Chondrocyte (in vitro differentiated cells): ENCODE data around the gene FCF1. TPM values are rescaled to one million over a fixed set of nuclear protein-coding genes. Genes with fewer than 3 reads are reported as not detected.

Source experiments
- DNase-seq: peaks from one replicate; pipeline ENCODE4 v3.0.0; 2021; ENCODE audit warnings: mixed read lengths, low spot score
- H3K27ac Mint-ChIP-seq: one replicate; pipeline ENCODE4 v1.8.0; 2021; ENCODE audit warnings: mild to moderate bottlenecking, moderate library complexity, mixed read lengths; ENCODE audit not compliant: unreplicated experiment
- H3K27me3 Mint-ChIP-seq: 2 replicates; pipeline ENCODE4 v1.8.0; 2021; ENCODE audit warnings: low read depth, mixed read lengths
- H3K36me3 Mint-ChIP-seq: 2 replicates; pipeline ENCODE4 v1.8.0; 2021; ENCODE audit warnings: low read depth, mixed read lengths
- H3K4me1 Mint-ChIP-seq: 2 replicates; pipeline ENCODE4 v1.8.0; 2021; ENCODE audit warnings: low read depth, mild to moderate bottlenecking, mixed read lengths
- H3K4me3 Mint-ChIP-seq: one replicate; pipeline ENCODE4 v1.8.0; 2021; ENCODE audit warnings: mild to moderate bottlenecking, moderate library complexity, mixed read lengths; ENCODE audit not compliant: unreplicated experiment
- H3K9me3 Mint-ChIP-seq: 2 replicates; pipeline ENCODE4 v1.8.0; 2021; ENCODE audit warnings: low read depth, mixed read lengths
- CTCF ChIP-seq: fragments of 200-600 bp; sonication (generic); IDR thresholded peaks from 2 replicates; pipeline ENCODE4 v1.5.0; 2021; ENCODE audit warnings: antibody characterized with exemption, mild to moderate bottlenecking, moderate library complexity
- total RNA-seq: library from RNA; stranded (reverse); gene quantifications from 3 replicates; pipeline ENCODE4 v1.2.1, GENCODE V29; 2021

The FCF1 gene
- total RNA-seq, 1 donor from 2014 or later = 51.7 TPM

DNA sequence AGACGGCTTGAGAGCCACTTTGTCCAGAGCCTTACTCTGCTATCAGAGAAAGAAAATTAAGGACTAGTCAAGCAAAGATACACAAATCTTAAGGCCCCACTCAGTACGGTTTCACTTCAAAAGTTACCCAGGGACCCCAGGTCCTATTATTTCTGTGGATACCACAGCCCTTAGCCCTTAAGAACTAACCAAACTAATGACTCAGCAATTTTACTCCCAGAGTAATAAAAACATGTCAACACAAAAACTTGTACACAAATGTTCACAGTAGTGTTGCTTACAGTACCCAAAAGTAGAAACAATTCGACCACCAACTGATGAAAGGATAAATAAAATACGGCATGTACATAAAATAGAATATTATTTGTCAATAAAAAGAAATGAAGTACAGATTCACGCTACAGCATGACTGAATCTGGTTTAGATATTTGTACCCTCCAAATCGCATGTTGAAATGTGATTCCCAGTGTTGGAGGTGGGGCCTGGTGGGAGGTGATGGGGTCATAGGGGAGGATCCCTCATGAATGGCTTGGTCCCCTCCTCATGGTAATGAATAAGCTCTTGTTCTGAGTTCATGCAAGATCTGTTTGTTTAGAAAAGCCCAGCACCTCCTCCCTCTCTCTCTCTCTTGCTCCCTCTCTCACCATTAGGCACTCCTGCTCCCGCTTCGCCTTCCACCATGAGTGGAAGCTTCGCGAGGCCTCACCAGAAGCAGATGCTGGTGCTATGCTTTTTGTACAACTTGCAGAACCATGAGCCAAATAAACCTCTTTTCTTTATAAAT, 30.6 kb upstream of the FCF1 start:
- no peak for TF ChIP-seq CTCF
- Mint-ChIP-seq H3K9me3 (no peaks in the 10 kb centered on the region), H3K27ac (peak overlapping the region; percentile 8), H3K4me1 (no peaks in the 10 kb centered on the region), H3K36me3 (peaks cover 25% of the 10 kb centered on the region), H3K27me3 (no peaks in the 10 kb centered on the region), H3K4me3 (no peak overlapping the region)
- no peak for DNase-seq

DNA sequence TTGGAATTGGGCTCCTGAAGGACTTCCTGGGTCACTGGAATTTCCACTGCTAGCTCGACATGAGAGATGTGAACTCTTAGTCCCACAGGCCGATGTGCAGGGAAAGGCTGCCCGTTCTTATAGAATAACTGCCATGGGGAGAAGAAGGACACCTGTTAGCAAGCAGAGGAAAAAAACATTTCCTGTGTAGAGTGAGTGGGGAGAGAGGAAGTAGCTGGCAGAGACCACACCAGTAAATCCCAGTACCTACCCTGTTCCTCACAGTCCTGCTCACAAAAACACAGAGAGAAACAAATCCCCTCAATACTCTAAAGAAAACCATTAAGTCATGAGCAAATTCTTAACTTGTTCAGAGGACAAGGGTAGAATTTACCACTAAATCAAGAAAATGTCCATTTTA, 29.5 kb upstream of the FCF1 start:
- no peaks in the 10 kb centered on the region for H3K9me3 Mint-ChIP-seq
- no peaks in the 10 kb centered on the region for H3K27me3 Mint-ChIP-seq
- no peaks in the 10 kb centered on the region for H3K4me1 Mint-ChIP-seq
- TF ChIP-seq CTCF = no peak
- no peak overlapping the region for H3K4me3 Mint-ChIP-seq
- DNase-seq = no peak
- H3K36me3 Mint-ChIP-seq = peaks cover 26% of the 10 kb centered on the region
- no peak overlapping the region for H3K27ac Mint-ChIP-seq

- Mint-ChIP-seq H3K36me3 (peaks cover 29% of the 10 kb centered on the region), H3K27me3 (no peaks in the 10 kb centered on the region), H3K27ac (no peak overlapping the region), H3K4me1 (no peaks in the 10 kb centered on the region), H3K4me3 (no peak overlapping the region), H3K9me3 (no peaks in the 10 kb centered on the region)
- no peak for DNase-seq
- TF ChIP-seq CTCF = no peak
Measured at GRCh38 chr14:74684434-74684833, 28.5 kb upstream of the FCF1 start.

GRCh38 chr14:74685056-74685455, 27.9 kb upstream of the FCF1 start:
- H3K4me1 Mint-ChIP-seq = no peaks in the 10 kb centered on the region
- no peak overlapping the region for H3K4me3 Mint-ChIP-seq
- TF ChIP-seq CTCF = no peak
- no peak overlapping the region for H3K27ac Mint-ChIP-seq
- H3K9me3 Mint-ChIP-seq = no peaks in the 10 kb centered on the region
- peaks cover 29% of the 10 kb centered on the region for H3K36me3 Mint-ChIP-seq
- no peaks in the 10 kb centered on the region for H3K27me3 Mint-ChIP-seq
- DNase-seq = no peak

DNA sequence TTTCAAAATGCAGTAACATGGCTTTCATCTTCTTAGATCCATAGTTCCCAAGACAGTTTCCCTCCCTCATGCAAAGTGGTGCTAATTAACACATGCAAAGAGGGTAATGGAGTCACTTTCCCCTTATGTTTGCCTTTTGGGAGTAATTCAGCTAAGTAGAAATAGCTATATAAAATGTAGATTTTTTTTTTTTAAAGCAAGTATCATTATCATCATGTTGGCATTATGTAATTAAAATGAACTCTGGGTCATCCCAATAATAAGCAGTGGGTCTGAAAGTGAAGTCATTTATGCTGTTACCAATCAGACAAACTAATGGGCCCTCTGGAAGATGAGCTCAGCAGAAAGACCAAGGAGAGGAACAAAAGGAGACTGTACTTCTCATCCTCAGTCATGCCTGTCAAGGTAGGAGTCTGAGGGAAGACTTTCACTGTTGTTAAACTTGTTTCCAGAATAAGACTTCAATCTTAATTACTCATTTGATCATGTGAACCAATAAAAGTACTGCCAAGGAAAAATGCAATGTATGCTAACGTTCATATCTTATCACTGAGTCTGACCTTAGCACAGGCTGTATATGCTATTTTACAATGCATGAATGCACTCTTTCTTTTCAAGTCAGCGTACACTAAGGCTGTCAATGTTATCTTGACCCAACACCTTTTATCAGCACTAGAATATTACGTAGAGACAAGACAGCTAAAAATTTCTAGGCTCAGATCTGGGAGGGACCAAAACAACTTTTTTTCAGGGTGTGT, 26.8 kb upstream of the FCF1 start:
- Mint-ChIP-seq H3K4me1 (peaks cover 10% of the 10 kb centered on the region), H3K9me3 (no peaks in the 10 kb centered on the region), H3K36me3 (peaks cover 31% of the 10 kb centered on the region), H3K4me3 (no peak overlapping the region), H3K27me3 (no peaks in the 10 kb centered on the region), H3K27ac (no peak overlapping the region)
- no peak for TF ChIP-seq CTCF
- no peak for DNase-seq
